Activated CD4-positive, alpha-beta T cell treated with anti-CD3 and anti-CD28 coated beads for 4 hours (primary cell): Measurements from ENCODE around the gene ETV3.
"Not testable (repeated sequence)": the region's sequence is repeated elsewhere in the genome, so short reads cannot be mapped to it uniquely, and the experiment has no call there.

Experiments used
- DNase-seq, 2 donors: peaks; one replicate each; pipeline ENCODE4 v3.0.0-alpha.2; 2020

ETV3 gene

DNA sequence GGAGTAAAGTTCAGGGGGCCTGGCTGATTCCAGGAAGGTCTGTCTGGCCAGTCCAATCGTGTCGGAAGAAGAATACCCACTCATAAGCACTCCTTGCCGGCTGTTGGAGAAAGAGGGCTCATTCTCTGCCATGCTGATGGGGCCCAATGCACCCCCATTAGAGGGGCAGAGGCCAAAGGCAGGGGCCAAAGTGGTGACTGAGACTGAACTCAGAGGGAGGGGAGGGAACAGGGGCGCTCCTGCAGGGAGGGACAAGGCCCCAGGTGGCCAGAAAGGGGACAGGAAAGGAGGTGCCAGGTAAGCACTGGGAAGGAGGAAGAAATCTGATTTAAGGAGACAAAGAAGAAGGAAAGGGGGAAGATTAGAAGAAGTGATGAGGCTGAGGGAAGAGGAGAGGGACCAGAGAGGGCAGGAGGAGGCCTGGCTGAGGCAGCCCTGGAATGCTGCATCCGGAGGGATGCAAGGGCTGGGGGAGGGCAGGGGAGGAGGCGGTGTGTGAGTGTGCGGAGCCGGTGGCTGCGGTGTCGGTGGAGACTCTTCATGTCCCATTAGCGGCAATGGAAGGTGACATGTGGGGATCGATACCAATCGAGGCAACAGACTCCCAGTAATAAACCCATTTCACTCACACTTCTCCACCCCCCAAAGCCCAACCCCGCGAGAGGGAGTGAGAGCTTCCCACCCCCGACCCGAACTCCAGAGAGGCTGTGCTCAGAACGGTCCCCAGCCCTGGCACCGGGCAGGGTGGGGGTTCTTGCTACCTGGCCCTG lies 26.6 kb downstream of the ETV3 start:
- DNase-seq: no peak

DNA sequence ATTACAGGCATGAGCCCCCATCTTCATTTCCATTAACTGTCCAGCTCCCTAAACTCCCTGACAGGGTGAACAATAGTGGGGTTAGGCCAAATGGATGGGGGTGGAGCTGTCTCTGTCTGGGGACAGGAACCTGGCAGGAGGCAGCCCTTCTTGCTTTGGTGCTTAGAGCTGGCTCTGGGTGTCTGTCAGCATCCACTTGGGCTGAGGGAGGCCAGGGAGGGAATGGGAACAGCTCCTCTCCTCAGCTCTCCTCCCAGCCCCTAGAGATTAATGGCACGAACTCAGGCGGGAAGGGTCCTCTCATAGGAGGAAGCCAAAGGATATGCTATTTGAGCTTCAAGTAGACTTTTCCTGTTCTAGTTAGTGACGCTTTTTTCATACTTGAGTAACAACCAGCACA lies 27.5 kb downstream of the ETV3 start:
- DNase-seq: no peak

GRCh38 chr1:157110003-157110402 lies 28.2 kb downstream of the ETV3 start:
- DNase-seq: no peak

DNA sequence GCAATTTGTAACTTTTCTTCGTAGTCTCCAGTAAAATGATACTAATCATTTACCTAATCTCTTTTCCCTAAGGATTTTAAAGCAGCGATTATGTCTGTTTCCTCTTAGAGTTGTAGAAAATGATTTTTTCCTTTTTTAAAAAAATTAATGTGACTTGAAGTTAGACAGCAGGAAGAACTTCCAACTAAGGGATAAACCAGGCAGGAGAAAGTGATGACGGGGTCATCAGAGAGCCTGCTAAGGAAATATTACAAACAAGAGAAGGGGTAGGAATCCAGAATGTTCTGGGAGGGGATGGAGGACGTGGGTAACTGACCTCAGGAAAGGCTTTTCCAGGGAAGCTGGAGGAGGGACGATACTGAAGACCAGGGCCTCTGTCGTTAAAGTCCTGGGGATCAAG lies 29.7 kb downstream of the ETV3 start:
- DNase-seq: no peak

- no peak for DNase-seq
These were observed 30.5 kb downstream of the ETV3 start for GRCh38 chr1:157107702-157108101.

GRCh38 chr1:157106813-157107189 lies 31.4 kb downstream of the ETV3 start:
- DNase-seq: no peak

GRCh38 chr1:157105988-157106812 lies 32.0 kb downstream of the ETV3 start:
- no peak for DNase-seq

- no peak for DNase-seq
These were observed 32.8 kb downstream of the ETV3 start for GRCh38 chr1:157105298-157105987.

DNA sequence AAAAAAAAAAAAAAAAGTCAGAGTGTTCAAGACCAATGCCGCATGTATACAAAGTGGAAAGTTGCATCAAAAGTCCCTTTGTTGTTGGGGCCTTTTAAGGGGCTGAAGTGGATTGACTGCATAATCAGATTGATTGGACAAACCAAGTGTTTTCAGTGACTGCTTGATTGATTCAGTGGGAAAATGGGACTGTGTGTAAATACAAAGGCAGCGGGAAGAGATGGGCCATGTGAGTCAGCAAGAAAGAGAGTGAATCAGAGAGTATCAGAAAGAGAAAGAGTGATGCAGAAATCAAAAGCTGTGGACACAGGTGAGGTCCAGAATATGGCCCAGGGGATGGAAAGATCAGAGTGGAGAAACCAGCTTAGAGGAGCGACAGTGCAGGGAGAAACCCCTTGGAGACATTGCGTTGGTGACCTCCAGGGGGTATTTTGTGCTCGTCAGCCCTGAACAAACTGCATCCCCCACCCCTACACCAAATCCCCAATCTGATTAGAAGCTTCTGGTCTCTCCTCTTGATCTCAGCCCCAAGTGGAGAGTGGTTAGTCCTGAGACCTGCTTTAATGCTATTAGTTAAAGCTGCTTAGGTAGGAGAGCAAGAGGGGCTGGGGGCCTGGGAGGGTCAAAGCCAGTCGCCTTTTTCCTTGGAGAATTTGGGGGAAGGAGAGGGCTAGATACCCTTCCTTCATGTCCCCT lies 33.4 kb downstream of the ETV3 start:
- DNase-seq: no peak

GRCh38 chr1:157103268-157103667 lies 34.9 kb downstream of the ETV3 start:
- no peak for DNase-seq

- DNase-seq: no peak
These were observed 37.0 kb downstream of the ETV3 start for GRCh38 chr1:157101149-157101548.

DNA sequence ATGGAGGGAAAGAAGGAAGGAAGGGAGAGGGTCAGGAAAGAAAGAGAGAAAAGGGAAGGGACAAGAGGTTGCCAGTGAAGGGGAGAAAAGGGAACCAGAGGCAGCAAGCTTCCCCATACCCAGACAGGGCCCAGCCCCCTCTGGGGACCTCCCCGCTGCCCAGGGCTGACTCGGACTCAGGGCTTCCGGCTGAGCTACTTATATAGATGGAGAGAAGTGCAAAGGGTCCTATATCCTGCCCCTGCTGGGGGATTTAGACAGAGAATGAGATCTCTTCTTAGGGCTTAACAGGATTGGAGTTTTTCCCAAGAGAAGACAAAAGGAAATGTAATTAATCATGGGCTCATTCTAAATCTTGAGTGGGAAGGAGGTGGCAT lies 38.6 kb downstream of the ETV3 start, which contains the start of gene ETV3L:
ETV3L (minus strand) TSS at position 176 of the 377 bp plus-strand sequence. CDS start 285 bp downstream, outside the sequence.
- no peak for DNase-seq

DNA sequence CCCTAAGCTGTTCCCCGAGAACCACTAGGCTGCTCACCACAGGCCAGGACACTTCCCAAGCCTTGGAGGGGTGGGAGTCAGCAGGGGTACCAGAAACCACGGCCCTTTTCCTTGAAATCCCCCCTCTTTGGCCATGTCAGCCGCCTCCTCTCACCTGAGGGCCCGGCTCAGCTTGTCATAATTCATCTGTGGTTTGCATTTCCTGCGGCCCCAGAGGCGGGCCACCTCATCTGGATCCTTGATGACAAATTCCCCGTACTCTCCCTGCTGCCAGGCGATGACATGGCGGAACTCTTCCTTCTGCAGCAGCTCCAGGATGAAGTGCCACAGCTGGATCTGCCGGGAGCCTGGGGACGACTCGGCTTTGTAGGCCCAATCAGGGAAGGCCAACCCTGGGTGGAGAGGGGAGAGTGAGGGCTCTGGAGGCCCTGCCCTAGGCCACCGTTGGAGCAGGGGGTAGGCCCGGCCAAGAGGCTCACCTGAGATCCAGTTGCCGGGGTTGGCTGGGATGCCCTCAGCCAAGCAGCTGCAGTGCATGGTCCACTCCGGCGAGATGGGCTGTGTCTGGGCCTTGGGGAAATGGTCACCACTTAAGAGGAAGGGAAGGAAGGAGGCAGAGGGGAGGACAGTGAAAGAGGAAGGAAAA lies 39.1 kb downstream of the ETV3 start:
- not testable (repeated sequence) for DNase-seq

- no peak for DNase-seq
These were observed 39.7 kb downstream of the ETV3 start for GRCh38 chr1:157098519-157098918.

GRCh38 chr1:157097692-157098091 lies 40.5 kb downstream of the ETV3 start:
- DNase-seq: no peak

GRCh38 chr1:157096881-157097280 lies 41.3 kb downstream of the ETV3 start:
- no peak for DNase-seq

DNA sequence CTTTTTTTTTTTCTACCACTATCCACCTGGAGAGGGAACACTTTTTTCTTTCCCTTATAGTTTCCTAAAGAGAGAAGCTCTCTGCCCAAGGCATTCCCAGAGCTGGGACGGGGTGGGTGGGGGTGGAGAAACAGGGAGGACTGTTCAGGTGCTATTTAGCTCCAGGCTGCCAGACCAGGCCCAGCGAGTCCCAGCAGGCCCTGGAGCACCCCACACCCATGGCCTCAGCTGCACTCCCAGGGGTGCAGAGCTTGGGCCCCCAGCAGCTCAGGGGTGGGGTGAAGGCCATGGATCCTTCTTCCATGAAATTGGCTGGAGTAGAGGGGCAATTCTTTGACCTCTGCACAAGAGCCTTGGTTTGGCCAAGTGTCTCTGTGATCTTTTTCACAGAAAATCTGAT lies 42.6 kb downstream of the ETV3 start:
- no peak for DNase-seq

DNA sequence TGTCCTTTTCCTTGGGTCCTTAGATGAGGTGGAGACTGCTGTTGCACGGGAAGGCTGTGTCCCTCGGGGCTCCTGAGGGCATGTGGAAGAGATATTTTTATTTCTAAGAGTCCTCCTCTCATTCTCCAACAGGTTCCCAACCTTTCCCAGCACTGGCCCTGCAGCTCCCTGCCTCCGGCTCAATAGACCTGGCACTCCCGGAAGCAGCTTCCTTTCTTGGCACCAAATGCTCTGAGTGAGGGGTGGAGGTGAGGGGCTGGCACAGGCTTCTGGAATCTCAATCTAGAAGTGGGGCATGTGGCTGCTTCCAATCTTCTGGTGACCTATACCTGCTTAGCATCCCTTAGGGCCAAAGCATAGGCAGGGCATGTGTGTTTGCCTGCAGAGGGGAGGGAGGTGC lies 43.1 kb downstream of the ETV3 start:
- DNase-seq: no peak

DNA sequence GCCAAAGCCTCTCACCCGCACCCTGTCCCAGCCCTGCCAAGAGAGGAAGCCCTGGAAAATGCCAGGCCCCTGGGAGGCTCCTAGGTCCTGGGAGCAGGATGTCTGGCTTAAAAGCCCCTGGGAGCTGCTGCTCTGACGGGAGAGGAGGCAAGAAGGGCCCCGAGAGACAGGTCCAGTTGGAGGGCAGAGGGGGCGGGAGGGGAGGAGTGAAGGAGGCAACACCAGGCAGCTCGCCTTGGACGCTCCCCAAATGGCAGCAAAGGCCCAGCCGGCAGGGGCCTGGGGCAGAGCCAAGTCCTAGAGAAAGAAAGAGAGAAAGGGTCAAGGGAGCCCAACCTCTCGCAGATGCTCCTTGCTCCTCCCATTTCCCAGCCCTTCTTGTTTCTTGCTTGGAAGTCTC lies 45.4 kb downstream of the ETV3 start:
- no peak for DNase-seq

- no peak for DNase-seq
These were observed 46.4 kb downstream of the ETV3 start for GRCh38 chr1:157091668-157092273.

- no peak for DNase-seq
These were observed 47.0 kb downstream of the ETV3 start for GRCh38 chr1:157091186-157091585.

GRCh38 chr1:157090771-157091170 lies 47.4 kb downstream of the ETV3 start:
- no peak for DNase-seq
